ENCODE measurements around the gene SYNE1.
"Not testable (repeated sequence)": the region's sequence is repeated elsewhere in the genome, so short reads cannot be mapped to it uniquely, and the experiment has no call there.

SYNE1 gene

DNA sequence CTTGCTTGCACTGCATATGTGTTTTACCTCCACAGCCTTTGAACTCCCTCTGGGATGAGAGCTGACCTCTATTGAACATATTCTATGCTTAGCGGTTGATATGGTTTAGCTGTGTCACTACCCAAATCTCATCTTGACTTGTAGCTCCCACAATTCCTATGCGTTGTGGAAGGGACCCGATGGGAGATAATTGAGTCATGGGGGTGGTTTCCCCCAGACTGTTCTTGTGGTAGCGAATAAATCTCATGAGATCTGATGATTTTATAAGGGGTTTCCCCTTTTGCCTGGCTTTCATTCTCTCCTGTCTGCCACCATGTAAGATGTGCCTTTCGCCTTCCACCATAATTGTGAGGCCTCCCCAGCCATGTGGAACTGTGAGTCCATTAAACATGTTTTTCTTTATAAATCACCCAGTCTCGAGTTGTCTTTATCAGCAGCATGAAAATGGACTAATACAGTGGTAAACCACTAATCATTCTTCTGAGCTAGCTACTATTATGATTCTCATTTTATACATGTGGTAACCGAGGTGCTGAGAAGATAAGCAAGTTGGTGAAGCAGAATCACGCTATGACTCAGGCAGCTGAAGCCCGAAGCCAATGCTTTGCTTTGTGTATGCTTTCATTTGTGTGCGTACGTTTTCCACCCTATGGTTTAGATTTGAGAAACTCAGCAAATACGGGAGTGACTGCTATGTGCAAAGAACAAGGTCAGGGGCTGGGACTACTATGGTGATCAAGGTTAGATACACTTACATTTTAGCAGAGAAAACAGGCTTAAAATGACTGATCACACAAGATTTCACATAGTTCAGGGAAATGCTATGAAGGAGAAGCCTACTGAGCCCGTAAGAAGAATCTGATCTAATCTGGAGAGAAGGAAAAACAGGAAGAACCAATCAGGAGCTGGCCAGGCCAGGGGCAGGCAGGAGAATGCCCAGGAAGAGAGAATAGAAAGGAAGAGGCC lies 466.2 kb downstream of the SYNE1 start:
- no peak for DNase-seq

DNA sequence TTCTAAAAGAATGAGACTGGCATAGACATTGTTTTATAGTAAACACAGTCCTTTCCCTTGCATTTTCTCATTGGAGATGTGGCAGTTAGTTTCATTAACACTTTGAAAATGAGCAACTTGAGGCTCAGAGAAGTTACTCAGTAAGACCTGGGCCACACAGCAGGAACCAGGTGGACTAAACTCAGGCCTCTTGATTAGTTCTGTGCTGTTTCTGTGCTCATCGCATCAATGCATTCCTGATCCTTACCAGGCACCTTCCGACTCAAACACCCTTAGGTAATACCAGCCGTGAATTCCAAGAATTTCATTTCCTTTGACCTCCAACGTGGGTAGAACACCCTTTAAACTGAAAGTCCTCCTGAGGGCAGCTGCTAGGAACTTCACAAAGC lies 466.9 kb downstream of the SYNE1 start:
- DNase-seq, result no peak

DNA sequence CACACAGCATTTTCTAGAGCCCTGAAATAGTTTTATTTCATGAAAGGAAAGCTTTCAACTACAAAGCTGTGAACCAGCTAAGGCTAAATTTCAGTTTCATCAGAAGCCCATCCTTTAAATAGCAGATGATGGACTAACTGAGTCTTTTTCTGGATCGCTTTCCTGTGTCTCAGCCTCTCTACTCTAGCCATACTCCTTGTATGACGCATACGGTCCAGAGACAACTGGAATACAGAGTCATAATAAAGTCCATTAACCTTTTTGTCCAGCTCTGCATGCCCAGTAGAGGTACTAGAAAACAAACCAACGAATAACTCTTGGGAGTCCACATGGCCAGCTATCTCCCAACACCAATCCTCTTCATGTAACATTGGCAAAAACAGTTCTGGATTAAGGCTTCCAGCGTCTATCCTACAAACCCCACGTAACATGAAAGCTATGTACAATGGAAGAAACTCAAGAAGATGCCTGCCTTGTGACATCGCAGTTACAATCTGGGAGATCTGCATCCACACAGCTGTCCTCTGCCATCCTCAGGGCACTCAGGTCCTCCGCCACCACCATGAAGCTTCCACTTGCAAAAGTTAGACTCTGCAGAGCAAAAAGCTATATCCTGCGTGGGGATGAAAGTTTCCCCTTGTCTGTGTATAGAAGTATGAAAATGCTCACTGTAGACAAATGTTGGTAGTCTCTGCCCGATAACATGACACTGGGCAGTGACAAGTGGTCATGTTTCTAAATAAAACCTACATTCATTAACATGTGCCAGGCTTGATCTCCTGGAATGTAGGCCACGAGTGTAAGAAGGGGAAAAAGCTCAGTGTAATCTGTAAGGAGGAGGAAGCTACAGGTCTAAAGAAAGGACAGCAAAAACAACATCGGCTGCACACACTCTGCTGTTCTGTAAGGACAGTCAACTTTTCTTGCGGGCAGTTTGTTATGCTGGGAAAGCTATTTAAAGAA lies 469.2 kb downstream of the SYNE1 start:
- no peak for DNase-seq

DNA sequence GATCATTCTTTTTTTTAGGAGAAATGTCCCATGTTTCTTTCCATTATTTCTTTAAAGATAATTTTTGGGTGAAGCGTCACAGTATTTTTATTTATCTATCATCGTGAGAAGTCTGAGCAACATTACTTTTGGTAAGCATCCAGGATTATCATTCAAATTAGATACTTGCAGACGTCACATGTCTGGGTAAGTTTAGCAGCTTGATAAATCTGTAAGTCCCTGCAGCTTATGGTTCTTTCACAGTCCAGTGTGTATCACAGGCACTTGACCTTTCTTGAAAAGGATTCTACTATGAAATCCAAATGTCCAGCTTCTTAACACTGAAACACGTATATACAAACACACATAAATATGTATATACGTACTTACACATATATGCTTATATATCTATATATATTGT lies 470.3 kb downstream of the SYNE1 start:
- DNase-seq, result no peak

DNA sequence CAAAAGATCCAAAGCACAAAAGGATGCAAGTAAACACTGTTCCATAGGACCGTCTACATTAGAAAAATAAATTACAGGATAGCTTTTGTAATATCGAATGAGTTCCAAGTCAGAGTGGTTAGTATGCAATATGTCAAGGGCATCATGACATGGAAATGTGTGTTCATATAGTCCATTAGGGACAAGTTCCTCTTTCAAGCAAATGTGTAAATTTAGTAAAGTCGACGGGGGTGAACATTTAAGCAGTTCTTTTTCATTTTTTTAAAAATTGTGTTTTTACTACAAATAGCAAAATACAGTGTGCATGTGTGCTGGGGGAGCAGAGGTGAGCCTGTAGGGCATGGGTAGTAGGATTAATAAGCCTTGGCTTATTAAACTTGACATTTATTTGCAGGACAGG lies 470.7 kb downstream of the SYNE1 start:
- DNase-seq, result peak in 1 of 3 donors; percentile 5

DNA sequence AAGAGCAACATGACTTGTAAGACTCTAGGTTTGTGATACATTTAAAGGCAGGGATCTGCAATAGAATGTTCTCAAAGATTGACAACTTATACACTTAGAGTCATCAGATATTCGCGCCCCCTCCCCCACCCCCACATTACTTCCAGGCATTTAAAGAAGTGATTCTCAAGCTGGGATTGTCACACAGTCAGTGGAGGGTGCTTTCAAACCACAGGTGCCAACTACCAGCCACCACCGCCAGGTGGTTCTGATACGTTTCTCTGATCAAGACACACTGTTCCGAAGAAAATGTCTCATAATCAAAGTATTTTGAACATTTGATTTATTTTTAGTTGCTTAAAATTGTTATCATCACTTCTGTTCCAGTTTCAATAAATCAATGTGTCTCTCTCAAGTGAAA lies 472.2 kb downstream of the SYNE1 start:
- no peak for DNase-seq

DNA sequence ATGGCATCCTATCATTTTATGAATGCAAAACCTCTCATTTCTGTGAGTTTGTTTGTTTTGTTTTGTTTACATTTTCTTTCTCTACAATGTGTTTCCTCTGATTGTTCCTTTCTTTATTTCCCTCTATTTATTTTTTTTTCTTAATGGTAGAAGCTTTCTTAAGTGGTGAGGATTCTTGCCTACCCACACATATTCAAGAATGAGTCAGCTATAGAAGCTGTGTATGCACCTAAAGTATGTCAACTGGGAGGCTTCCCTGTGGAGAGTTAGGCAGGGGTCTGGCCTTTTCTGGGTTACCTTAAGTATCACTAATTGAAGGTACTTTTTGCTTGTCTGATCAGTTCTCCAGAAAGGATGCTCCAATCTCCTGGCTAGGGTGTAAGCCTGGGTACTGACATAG lies 475.7 kb downstream of the SYNE1 start:
- DNase-seq, result no peak

DNA sequence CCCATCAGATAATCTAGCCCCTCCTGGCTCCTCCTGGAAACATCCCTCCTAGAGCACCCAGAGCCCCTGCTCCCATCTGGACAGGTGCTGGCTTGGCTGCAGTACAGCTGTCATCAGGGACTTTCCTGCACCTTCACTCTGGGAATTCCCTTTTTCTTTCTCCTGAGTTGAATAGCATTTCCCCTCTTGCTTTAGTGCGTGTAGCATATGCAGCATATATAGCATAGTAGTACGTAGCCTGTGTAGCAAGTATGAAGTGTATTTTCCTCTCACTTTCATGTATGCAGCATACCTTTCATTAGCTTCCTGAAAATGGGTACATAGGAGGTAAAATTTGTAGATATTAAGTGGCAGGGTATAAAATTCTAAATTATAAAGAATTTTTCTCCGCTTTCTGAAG lies 476.8 kb downstream of the SYNE1 start:
- DNase-seq, result no peak

DNA sequence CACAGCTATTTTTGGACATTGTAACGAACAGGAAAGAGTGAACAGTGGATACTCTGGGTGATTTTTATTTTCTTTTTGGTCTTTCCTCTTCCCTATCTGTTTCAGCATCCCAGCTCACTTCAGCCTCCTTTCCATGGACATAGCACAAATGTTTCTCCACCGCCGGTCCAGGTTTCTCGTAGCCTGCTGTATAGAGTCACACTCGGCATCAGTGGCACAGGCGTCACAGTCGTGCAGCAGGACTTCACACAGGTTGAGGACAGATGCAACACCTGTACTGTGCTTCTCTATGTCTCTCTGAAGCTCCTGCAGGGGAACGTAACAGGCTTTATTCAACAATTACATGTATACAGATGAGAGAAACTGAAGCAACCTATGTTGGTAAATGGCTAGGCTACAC lies 481.4 kb downstream of the SYNE1 start:
- DNase-seq, result no peak

DNA sequence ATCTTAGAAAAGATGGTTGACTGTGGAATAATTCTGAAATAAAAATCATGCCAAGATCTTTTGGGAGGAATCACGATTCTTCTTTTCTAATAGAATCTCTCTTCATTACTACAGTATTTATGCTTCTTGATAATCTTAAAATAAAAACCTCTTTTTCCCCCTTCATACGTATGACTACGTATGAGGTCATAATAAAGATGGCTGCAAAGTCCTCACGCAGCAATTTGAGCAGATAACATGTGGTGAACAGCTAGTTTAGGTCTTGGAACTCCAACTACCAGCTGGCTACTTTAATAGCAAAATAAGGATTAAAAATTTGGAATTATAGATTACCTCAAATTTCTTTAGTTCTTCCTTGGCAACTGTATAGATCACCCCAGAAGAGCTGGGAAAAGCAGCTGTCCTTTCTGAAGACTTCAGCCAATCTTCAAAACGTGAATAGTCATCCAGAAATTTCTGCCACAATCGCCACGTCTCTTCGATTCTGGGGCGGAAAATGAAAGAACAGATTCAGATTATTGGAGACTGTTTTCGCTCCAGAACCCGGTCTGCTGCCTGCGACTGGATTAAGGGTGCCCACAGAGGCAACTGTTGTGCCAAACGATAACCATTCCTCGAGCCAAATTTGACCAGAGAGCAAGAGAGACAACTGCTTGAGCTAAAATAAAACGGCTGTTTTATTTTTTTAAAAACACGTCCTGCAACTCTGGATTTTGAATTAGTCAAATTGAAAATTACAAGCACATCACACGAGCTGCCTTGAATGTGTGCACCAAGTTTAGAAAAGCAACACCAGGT lies 482.4 kb downstream of the SYNE1 start:
- no peak for DNase-seq

DNA sequence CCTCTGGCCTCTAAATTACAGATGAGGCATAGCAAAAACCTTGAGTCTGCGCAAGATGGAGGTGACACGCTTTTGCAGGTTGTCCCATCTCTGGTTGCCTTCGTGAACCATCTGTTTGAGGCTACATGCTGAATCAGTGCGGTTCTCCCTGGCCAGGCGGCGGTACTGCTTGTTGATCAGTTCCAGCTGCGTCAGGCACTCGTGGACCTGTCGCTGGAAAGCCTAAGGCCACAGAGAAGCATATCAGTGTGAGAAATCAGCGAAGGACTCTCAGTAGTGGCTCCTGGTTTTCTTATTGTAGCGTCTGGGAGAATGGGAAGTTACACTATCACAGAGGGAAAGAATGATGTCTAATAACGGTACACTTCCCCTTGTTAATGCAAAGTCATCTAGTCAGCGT lies 485.2 kb downstream of the SYNE1 start:
- peak; percentile 8 to 24 (median 11) for DNase-seq

DNA sequence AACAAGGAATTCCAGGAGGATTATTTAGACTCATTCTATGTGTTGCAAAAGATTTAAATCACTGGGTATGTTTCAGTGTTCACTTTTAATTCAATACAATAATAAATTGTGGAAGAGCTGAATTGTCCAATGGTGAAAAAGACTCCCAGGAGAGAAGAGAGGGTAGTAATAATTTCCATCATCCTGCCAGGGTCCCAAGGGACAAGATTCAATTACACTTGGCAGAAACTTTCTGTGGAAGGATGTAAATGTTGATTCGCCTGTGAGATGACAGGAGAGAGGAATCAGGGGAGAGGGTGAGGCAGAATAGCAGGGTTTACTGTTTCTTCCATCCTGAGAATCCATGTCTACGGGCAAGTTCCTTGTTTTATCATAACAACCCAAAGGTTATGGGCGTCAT lies 487.0 kb downstream of the SYNE1 start:
- no peak for DNase-seq

DNA sequence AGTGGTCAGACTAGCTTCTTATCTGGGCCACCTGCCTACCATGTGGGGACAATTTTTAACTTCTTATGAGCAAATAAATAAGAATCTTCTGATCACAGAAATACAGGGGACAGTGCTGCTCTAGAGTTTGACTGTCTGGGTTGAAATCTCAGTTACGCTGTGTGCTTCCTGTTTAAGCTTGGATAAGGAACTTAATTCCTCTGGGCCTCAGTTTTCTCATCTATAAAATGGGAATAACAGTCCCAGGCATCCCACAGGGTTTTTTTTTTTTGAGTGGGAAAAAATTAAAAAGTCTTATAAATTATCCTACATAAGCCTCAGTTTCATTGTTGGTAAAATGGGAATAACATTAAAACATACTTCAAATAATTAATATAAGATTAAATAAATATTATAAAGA lies 488.8 kb downstream of the SYNE1 start:
- no peak for DNase-seq

DNA sequence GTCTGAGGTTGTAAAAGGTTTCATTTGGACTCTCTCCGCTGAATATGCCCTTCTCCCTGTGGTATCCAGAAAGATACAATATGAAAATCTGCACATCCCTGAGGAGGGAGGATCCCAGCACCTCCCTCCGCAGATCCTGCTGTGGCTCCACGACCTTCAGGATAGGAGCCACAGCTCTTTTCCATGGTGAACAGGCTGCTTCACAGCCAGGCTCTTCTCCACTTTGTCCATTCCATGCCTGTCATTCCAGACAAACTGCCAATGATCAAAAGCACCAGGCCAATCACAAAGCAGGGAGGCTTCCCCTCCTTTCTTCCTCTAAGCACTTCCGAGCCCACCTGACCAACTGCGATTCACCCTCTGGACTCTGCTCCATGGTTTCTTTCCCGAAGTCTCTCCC lies 489.9 kb downstream of the SYNE1 start:
- DNase-seq, result no peak

DNA sequence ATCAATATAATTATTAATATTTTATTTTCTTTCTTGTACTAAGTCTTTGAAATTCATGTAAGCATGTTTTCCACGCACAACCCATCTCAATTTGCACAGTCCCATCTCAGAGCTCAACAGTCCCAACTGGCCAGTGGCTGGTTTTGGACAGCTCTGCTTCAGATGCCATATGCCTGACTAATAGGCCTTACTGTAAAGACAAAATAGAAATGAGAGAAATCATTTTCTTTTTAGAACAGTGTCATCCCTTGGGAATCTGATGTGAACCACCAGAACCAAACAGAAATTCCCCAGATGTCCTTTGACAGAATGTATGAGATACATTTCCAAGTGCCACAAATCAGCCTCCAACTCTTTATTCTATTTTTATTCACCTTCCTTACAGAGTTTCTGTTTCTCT lies 490.8 kb downstream of the SYNE1 start:
- DNase-seq, result no peak

DNA sequence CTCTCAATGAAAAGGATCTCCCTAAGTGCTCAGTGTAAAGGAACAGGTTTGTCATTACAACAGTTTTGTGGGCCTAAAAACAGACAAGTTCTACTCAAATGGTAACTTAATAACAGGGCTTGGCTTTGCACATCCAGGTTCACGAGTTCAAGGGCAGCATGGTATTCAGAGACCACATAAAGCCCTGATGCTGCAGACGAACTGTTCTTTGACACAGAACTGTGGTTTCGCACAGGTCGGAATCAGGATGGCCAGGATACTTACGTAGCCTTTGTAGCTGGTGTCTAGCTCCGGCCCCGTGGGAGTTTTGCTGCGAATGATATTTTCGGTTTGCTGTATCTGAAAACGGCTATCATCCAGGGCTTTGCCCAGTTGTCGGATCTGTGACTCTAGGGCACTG lies 493.8 kb downstream of the SYNE1 start:
- DNase-seq, result no peak

DNA sequence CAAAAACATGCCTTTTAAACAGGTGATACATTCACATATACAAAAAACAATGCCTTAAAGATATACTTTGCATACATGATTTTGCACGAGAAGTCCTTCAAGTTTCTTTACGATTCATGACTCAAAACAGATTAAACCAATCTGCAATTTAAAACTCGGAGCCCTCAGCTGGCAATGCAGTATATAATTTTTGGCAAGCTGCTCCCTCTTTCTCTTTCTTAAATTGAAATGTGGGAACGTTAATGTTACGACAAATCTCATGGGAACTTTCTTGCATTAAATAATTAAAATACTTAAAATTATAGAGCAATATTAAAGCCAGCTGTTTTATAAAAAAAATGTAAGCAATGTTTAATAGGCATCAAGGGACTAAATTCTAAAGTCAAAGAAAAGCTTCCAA lies 495.1 kb downstream of the SYNE1 start:
- DNase-seq, result no peak

DNA sequence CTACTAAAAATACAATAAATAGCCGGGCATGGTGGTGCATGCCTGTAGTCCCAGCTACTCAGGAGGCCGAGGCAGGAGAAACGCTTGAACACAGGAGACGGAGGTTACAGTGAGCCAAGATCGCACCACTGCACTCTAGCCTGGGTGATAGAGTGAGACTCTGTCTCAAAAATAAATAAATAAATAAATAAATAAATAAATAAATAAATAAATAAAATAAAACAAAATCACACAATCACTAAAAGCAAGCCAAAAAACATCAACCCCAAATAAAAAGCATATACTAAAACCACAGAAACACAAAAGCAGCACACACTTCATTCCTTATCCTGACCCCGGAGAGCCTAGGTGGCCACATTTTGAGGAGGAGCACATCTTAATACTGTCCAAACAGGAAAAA lies 498.8 kb downstream of the SYNE1 start:
- not testable (repeated sequence) for DNase-seq

DNA sequence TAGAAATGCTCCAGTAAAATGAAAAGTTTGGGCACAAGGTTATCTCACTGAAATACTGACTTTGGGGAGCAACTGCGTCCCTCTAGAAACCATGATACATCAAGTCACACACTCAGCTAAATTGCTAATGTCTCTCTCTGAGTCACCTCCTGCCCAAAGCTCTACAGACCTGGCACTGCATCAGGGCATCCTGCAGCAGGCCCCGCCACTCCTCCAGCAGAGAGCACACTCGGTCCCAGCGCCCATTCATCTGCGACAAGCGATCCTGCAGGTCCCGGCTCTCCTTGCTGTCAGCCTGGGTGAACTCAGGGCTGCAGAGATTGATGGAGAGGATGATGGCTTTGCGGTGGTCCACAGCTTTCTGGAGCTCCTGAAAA lies 500.7 kb downstream of the SYNE1 start:
- DNase-seq, result no peak

DNA sequence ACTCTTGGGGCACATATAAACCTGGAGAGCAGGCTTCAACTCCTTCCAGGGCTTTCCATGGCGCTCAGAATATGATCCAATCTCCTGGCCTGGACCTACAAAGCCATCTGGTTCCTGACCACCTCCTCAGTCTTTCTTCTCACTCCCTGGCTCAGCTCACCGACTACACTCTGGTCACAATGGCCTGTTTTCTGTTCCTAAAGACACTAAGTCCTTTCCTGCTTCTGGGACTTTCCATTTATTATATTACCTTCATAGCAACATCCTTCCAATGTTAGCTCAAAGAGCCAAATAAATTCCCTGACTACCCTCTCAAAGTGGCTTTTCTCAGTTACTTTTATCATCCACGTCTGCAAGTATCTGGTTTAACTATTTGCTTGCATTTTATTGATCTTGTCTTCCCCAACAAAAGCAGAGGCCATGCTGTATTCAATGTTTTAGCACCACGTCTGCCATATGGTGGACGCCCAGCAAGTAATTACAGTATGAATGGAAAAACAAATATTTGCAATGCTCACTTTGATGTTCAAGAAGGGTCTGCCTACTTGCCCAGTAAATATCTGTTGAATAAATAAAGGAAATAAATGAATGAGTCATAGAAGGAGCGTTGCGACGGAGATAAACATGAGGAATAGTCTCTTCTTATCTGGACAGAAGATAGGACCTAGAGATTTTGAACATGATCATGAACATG lies 501.3 kb downstream of the SYNE1 start:
- DNase-seq, result no peak

DNA sequence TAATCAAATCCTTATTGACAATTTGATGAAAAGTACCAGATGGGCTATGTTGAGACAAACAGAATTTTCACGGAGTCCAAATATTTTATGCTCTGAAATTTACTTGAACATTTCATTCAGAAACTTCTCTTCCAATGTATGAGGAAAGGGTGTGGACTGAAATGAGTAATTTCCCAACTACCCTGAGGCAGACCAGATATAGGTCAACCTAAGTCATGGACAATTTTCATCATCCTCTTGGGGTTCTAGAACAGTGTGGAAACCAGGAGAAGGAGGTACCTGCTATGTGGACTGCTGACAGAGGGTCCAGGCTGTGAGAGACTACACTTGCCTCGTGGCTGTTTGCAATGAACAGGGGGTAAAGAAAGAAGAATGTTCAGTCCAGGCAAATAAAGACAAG lies 506.7 kb downstream of the SYNE1 start:
- DNase-seq, result no peak

DNA sequence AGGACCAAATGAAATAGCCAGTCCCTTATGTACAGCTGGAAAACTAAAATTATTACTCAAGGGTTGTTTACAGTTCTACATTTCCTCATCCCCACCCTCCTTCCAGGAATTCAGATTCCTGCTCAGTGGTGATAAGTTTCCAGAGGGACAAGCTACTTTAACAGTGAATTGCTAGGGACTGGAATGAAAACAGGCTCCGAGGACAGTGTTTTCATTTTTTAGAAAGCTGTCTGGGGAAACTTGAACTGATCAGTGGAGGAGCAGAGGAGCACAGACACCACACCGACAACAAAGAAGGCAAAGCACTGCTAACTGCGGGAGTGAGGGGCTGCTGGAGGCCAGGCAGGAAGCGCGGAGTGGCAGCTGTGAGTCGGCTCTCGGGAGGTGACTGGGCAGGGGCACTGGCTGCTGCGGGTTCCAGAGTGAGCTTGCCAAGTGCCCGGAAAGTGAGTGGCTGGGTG lies 507.4 kb downstream of the SYNE1 start:
- DNase-seq, result no peak
